Astrocyte of the spinal cord (primary cell): Measurements from ENCODE around the gene GNG8.

Experiments used
- DNase-seq: peaks from one replicate; pipeline ENCODE4 v3.0.0; 2011; ENCODE audit warnings: low read depth, low spot score
- H3K4me3 ChIP-seq: 2 replicates; pipeline ENCODE4 v1.5.1; 2011; ENCODE audit warnings: low read depth, mild to moderate bottlenecking, low read length, moderate library complexity
- CTCF ChIP-seq: IDR thresholded peaks from 2 replicates; pipeline ENCODE4 v1.5.1; 2012; ENCODE audit warnings: low read depth, mild to moderate bottlenecking, low read length, inconsistent platforms
- in situ Hi-C: cut with HindIII; loops from 2 replicates; pipeline ENCODE4 v1.10.0; 2017; ENCODE audit warnings: low sequenced_read_pairs

The GNG8 gene

GRCh38 chr19:46603195-46603637, 32.8 kb downstream of the GNG8 start:
- peak overlapping the region; percentile 100 for H3K4me3 ChIP-seq
- in situ Hi-C loops = no loop called here
- TF ChIP-seq CTCF = no peak
- no peak for DNase-seq

- in situ Hi-C loops = no loop called here
- H3K4me3 ChIP-seq = peak overlapping the region; percentile 100
- no peak for DNase-seq
- TF ChIP-seq CTCF = no peak
These were observed 33.4 kb downstream of the GNG8 start for GRCh38 chr19:46602392-46603194.

- in situ Hi-C loops = no loop called here
- TF ChIP-seq CTCF = no peak
- peak within 1 kb of the TSS; percentile 100 for H3K4me3 ChIP-seq
- DNase-seq = no peak
These were observed 34.4 kb downstream of the GNG8 start, which contains the start of gene CALM3 for GRCh38 chr19:46601318-46602224. Gene CALM3, plus strand, starts transcription at chr19:46601330. Its CDS starts 105 bp downstream, at chr19:46601435.

- no peak for TF ChIP-seq CTCF
- DNase-seq = peak; percentile 99
- H3K4me3 ChIP-seq = peak overlapping the region; percentile 100
- in situ Hi-C loops = no loop called here
These were observed 35.4 kb downstream of the GNG8 start for GRCh38 chr19:46600384-46601317.

- H3K4me3 ChIP-seq = peak overlapping the region; percentile 100
- in situ Hi-C loops = no loop called here
- DNase-seq = no peak
- no peak for TF ChIP-seq CTCF
These were observed 36.2 kb downstream of the GNG8 start for GRCh38 chr19:46599716-46600373.
